ENCODE measurements around the gene CD164.
A peak's percentile ranks its signal among the peaks of the same experiment; 100 is the strongest.
"Not testable (repeated sequence)": the region's sequence is repeated elsewhere in the genome, so short reads cannot be mapped to it uniquely, and the experiment has no call there.

Gene CD164

DNA sequence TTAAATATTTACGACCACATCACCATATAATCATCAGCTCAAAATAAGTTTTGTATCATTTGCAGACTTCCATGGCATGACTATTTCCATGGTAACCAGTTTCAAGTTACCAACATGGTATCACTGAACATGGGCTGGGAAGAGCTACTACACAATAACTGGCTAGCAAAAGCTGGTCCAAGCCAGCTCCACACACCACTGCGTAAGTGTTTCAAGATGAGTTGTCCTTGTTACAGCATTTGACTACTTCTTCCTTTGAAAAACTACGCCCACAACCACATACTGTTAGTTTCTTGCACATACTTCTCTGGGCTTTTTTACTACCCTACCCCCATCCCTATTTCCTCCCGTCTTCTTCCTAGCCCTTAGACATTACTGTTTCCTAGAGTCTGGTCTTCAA lies 8.5 kb downstream of the CD164 start:
- peak in 1 of 5 donors; percentile 88 for DNase-seq

GRCh38 chr6:109373331-109373730 lies 8.9 kb downstream of the CD164 start:
- no peak for DNase-seq

- no peak for DNase-seq
Measured at GRCh38 chr6:109372130-109372529, 10.1 kb downstream of the CD164 start.

DNA sequence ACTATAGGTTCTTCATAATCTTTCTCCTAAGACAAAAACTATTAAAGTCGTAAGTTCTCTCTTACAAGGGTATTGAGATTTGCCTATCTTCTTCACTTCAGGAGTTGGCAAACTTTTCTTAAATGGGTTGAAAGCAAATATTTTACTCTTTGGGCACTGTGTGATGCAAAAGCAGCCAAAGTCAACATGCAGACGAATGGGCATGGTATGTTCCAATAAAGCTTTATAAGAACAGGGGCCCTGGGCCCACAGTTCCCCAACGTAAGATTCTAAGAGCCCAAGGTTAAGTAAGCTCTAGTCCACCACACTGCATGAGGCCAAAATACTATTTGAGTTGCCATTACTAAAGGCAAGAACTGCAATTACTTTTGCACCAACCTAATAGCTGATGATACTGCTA lies 11.5 kb downstream of the CD164 start:
- no peak for DNase-seq

DNA sequence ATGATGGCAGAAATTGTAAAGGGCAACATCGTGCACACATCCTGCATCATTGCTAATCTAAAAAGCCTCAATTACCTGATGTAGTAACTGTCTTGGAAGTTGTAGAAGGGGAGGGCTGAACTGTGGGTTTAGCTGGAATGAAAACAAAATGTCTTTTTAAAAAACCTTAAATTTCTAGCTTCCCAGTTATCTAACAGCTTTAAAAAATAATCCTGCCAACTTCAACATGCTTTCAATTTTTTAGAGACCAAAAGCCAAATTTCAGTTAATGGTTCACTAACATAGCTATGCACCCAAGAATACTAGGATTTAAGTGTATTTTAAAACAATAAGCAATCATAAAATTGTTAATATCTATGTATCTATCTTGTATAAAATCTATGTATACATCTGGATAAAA lies 11.9 kb downstream of the CD164 start:
- no peak for DNase-seq

- no peak for DNase-seq
Measured at GRCh38 chr6:109369728-109370127, 12.5 kb downstream of the CD164 start.

- not testable (repeated sequence) for DNase-seq
Measured at GRCh38 chr6:109364382-109365078, 17.7 kb downstream of the CD164 start.

DNA sequence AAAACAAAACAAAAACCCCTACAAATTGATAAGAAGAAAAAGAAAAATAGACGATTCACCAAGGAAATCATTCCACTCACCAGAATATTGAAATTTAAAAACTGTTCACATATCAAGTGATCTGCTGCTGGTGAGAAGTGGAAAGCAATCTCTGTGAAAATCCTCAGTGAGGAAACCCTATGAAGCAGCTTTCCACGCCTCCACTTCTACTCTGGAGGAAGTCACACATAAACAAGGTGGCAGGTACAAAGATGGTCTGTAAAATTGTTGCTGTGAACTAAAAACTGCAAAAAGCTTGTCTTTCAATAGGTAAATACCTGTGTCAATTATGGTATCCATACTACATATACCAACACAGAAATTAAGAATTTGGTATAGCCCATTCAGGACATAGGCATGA lies 18.5 kb downstream of the CD164 start:
- DNase-seq: no peak

DNA sequence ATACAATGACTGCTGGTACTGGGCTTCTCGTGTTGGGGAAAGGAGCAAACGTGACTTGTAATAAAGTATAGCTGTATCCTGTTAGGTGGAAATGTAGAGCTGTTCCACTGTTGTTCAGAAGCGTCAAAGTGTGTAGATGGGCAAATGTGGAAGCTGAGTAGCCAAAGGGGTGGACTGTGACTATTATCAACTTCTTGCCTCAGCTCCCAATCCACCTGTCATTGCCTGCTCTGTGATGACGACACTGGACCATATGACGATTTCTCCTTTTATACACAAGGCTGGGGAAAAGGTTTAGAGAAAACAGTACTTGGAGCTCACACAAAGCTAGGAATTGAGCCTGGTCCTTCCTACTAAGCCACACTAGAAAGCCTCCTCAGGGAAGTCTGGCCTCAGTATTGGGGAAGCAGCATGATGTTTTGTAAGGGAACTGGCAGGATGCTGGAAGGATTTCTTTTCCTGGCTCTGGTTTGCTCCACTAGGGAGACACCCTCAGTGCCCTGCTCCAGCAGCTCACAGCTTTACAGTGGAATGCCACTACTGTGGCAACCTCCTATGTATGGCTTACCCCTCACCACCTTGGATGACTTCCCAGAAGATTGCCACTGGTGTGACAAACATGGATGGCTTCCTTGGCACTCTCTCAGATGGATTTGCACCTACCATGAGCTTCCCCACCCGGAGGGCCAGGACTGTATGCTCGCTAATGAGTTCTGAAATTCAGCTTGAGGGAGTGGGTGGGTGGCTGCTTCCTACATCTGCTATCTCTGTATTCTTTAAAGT lies 20.0 kb downstream of the CD164 start:
- no peak for DNase-seq

- no peak for DNase-seq
Measured at GRCh38 chr6:109360791-109361190, 21.5 kb downstream of the CD164 start.

- no peak for DNase-seq
Measured at GRCh38 chr6:109360281-109360680, 22.0 kb downstream of the CD164 start.

DNA sequence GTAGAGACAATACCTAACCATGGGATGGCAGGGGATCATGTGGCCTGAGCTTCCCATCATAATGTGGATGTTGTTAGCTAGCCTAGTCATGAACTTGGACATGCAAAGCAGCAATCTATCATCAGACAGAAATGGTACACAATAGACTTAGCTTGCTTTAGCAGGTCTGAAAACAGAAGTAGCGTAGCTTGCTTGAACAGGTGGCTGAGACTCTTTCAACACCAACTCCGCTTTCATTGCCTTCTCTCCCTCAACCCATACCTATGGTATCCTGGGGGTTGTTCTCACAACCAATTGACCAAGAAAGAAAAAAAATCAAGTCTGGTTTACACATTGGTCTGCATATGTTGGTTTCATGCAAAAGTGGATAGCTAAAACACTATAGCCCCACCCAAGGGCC lies 23.0 kb downstream of the CD164 start:
- DNase-seq: no peak

DNA sequence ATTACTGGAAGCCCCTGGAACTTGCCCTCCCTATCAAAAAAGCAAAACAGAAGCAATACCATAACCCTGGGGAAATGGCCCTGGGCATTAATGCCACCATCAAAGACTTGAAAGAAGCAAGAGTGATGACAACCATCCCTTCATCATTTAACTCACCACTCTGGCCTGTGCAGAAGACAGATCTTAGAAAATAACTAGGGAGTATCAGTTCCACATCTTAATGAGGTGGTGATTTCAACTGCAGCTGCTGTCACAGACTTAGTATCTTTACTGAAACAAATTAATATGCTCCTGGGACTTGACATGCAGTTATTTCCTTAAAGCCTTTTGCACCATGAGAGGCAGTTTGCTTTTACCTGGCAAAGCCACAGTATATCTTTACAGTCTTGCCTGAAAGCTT lies 24.1 kb downstream of the CD164 start:
- DNase-seq: no peak

- no peak for DNase-seq
Measured at GRCh38 chr6:109356237-109356636, 26.0 kb downstream of the CD164 start.

DNA sequence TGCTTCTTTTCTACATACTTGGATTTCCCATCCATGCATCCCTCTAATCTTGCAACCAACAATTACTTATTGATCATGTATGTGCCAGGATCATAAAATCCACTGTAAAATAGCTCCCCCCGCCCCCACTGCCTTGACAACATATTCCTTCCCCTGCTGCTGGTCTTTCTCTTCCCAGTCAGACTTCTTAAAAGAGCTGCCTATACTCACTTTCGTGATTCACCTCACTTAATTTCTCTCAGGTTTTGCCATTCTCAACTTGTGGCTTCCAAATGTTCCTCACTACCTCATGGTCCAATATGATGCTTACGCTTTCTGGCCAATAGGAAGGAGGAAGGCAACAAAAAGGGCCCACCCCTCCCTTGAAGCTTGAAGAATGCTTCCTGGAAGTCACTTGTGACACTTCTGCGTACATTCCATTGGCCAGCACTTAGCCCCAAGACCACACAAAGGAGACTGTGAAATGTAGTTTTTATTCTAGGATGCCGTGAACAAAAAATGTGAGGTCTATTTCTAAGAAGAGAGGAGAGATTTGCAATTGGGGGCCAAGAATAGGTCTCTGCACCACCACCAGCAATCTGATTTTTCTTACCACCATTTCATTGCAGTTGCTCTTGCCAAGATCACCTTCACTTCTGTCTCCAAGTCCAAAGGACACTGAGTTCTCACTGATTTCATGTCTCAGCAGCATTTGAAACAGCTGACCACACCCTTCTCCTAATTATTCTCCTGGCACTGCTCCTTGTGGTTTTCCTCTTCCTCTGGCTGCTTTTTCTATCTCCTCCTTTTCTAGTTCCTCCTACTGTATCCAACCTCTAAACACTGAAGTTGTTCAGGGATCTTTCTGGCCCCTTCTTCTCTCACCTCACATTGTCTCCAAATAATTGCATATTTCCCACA lies 30.8 kb downstream of the CD164 start:
- no peak for DNase-seq

GRCh38 chr6:109349419-109349987 lies 32.8 kb downstream of the CD164 start:
- DNase-seq: no peak

GRCh38 chr6:109348226-109348625 lies 34.0 kb downstream of the CD164 start:
- DNase-seq: no peak

- DNase-seq: no peak
Measured at GRCh38 chr6:109347779-109348178, 34.5 kb downstream of the CD164 start.

DNA sequence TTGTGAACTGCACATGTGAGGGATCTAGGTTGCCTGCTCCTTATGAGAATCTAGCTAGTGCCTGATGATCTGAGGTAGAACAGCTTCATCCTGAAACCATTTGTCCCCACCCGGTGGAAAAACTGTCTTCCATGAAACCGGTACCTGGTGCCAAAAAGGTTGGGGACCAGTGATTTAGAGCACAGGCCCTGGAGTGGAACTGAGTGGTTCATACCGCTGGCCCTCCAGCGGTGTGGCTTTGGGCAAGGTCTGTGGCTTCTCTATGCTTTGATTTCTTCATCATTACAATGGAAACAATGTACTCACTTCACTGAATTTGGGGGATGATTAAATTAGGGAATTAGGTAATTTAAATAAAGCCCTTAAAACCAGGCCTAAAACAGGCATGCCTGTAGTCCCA lies 36.3 kb downstream of the CD164 start:
- no peak for DNase-seq

- no peak for DNase-seq
Measured at GRCh38 chr6:109344226-109344625, 38.0 kb downstream of the CD164 start.

- no peak for DNase-seq
Measured at GRCh38 chr6:109343518-109343917, 38.7 kb downstream of the CD164 start.

GRCh38 chr6:109342911-109343310 lies 39.4 kb downstream of the CD164 start:
- no peak for DNase-seq

GRCh38 chr6:109342506-109342905 lies 39.8 kb downstream of the CD164 start:
- no peak for DNase-seq
